Karpas-422 (cell line): ENCODE results near the gene IYD. TPM values are rescaled to one million over a fixed set of nuclear protein-coding genes. Genes with fewer than 3 reads are reported as not detected.
A peak's percentile ranks its signal among the peaks of the same experiment; 100 is the strongest.

Experiments
- DNase-seq: peaks from one replicate; pipeline ENCODE4 v3.0.0-alpha.2; 2015
- H2AFZ ChIP-seq: fragments of 200-600 bp; sonication (generic); 2 replicates; pipeline ENCODE4 v1.6.1; 2014; ENCODE audit warnings: antibody characterized with exemption, low read length, mixed read lengths
- H3K27ac ChIP-seq: fragments of 200-600 bp; sonication (generic); 2 replicates; pipeline ENCODE4 v1.5.1; 2014; ENCODE audit warnings: mild to moderate bottlenecking, low read length, moderate library complexity
- H3K27me3 ChIP-seq: fragments of 200-600 bp; sonication (generic); 2 replicates; pipeline ENCODE4 v1.6.1; 2014; ENCODE audit warnings: low read length, mixed read lengths
- H3K36me3 ChIP-seq: fragments of 200-600 bp; sonication (generic); 2 replicates; pipeline ENCODE4 v1.6.1; 2014; ENCODE audit warnings: low read length, mixed read lengths; ENCODE audit not compliant: insufficient read depth
- H3K4me1 ChIP-seq: fragments of 200-600 bp; sonication (generic); 2 replicates; pipeline ENCODE4 v1.6.1; 2014; ENCODE audit warnings: mild to moderate bottlenecking, low read length, mixed read lengths
- H3K4me2 ChIP-seq: fragments of 200-600 bp; sonication (generic); 2 replicates; pipeline ENCODE4 v1.6.1; 2014; ENCODE audit warnings: low read length, low read depth, mild to moderate bottlenecking; ENCODE audit not compliant: poor library complexity, severe bottlenecking
- H3K4me3 ChIP-seq: fragments of 200-600 bp; sonication (generic); 2 replicates; pipeline ENCODE4 v1.5.1; 2014; ENCODE audit warnings: mild to moderate bottlenecking, antibody characterized with exemption, low read length, mixed read lengths
- H3K79me2 ChIP-seq: fragments of 200-600 bp; sonication (generic); 2 replicates; pipeline ENCODE4 v1.6.1; 2014; ENCODE audit warnings: mild to moderate bottlenecking, low read length, mixed read lengths
- H3K9ac ChIP-seq: fragments of 200-600 bp; sonication (generic); 2 replicates; pipeline ENCODE4 v1.6.0; 2014; ENCODE audit warnings: low read length
- H3K9me2 ChIP-seq: fragments of 200-600 bp; sonication (generic), shearing (Covaris generic); replicated peaks from 2 replicates; pipeline ENCODE4 v1.6.0; 2014; ENCODE audit warnings: mild to moderate bottlenecking, low read length, moderate library complexity; ENCODE audit not compliant: insufficient read depth
- H3K9me3 ChIP-seq: fragments of 300-700, 200-600 bp; sonication (generic); 2 replicates; pipeline ENCODE4 v1.6.1; 2014; ENCODE audit warnings: low read length, mixed read lengths
- H4K20me1 ChIP-seq: fragments of 200-600 bp; sonication (generic); 2 replicates; pipeline ENCODE4 v1.6.1; 2014; ENCODE audit warnings: mild to moderate bottlenecking, antibody characterized with exemption, low read length, low read depth; ENCODE audit not compliant: insufficient read depth
- total RNA-seq: library from RNA; depleted of rRNA; stranded (reverse); fragments of >200 nt; shearing (Covaris generic); gene quantifications from 2 replicates; pipeline ENCODE4 v1.2.3, GENCODE V29; 2014; ENCODE audit warnings: low replicate concordance

Gene IYD
- total RNA-seq, 1 experiment from 2014 or later: not detected

- no peaks in the 10 kb centered on the region for H3K36me3 ChIP-seq
- H2AFZ ChIP-seq: no peak overlapping the region
- H3K27me3 ChIP-seq: no peaks in the 10 kb centered on the region
- no peaks in the 10 kb centered on the region for H3K4me1 ChIP-seq
- no peak for DNase-seq
- no peak overlapping the region for H3K4me3 ChIP-seq
- H3K27ac ChIP-seq: no peak overlapping the region
- H3K9me2 ChIP-seq: no peaks in the 10 kb centered on the region
- no peaks in the 10 kb centered on the region for H3K9me3 ChIP-seq
- H3K9ac ChIP-seq: no peak overlapping the region
- no peaks in the 10 kb centered on the region for H3K79me2 ChIP-seq
- no peaks in the 10 kb centered on the region for H4K20me1 ChIP-seq
- no peak overlapping the region for H3K4me2 ChIP-seq
These were observed 12.9 kb upstream of the IYD start for GRCh38 chr6:150355932-150356331.

- Histone ChIP-seq H3K36me3 (no peaks in the 10 kb centered on the region), H3K79me2 (no peaks in the 10 kb centered on the region), H3K9ac (no peak overlapping the region), H2AFZ (no peak overlapping the region), H3K9me3 (no peaks in the 10 kb centered on the region), H3K4me1 (peaks cover 12% of the 10 kb centered on the region), H3K27ac (no peak overlapping the region), H3K4me3 (no peak overlapping the region), H4K20me1 (no peaks in the 10 kb centered on the region), H3K9me2 (no peaks in the 10 kb centered on the region), H3K4me2 (peak overlapping the region; percentile 29), H3K27me3 (no peaks in the 10 kb centered on the region)
- DNase-seq: no peak
These were observed 6.9 kb upstream of the IYD start for GRCh38 chr6:150361876-150362275.

- no peaks in the 10 kb centered on the region for H3K9me2 ChIP-seq
- no peak for DNase-seq
- H3K27me3 ChIP-seq: no peaks in the 10 kb centered on the region
- no peaks in the 10 kb centered on the region for H3K9me3 ChIP-seq
- H3K36me3 ChIP-seq: no peaks in the 10 kb centered on the region
- no peak overlapping the region for H3K4me3 ChIP-seq
- H3K9ac ChIP-seq: no peak overlapping the region
- H3K4me2 ChIP-seq: no peak overlapping the region
- no peaks in the 10 kb centered on the region for H4K20me1 ChIP-seq
- no peak overlapping the region for H2AFZ ChIP-seq
- H3K79me2 ChIP-seq: no peaks in the 10 kb centered on the region
- peaks cover 12% of the 10 kb centered on the region for H3K4me1 ChIP-seq
- no peak overlapping the region for H3K27ac ChIP-seq
These were observed 5.1 kb upstream of the IYD start for GRCh38 chr6:150363733-150364132.

- H3K4me3 ChIP-seq: no peak overlapping the region
- DNase-seq: no peak
- no peaks in the 10 kb centered on the region for H3K27me3 ChIP-seq
- no peak overlapping the region for H3K9ac ChIP-seq
- H3K79me2 ChIP-seq: no peaks in the 10 kb centered on the region
- peaks cover 12% of the 10 kb centered on the region for H3K4me1 ChIP-seq
- H3K4me2 ChIP-seq: no peak overlapping the region
- no peaks in the 10 kb centered on the region for H3K36me3 ChIP-seq
- H3K9me3 ChIP-seq: no peaks in the 10 kb centered on the region
- no peaks in the 10 kb centered on the region for H4K20me1 ChIP-seq
- H3K27ac ChIP-seq: no peak overlapping the region
- no peaks in the 10 kb centered on the region for H3K9me2 ChIP-seq
- no peak overlapping the region for H2AFZ ChIP-seq
These were observed 2.6 kb upstream of the IYD start for GRCh38 chr6:150366118-150366778.

- Histone ChIP-seq H3K79me2 (no peaks in the 10 kb centered on the region), H3K9me2 (no peaks in the 10 kb centered on the region), H2AFZ (no peak overlapping the region), H3K27ac (no peak overlapping the region), H4K20me1 (no peaks in the 10 kb centered on the region), H3K36me3 (no peaks in the 10 kb centered on the region), H3K9ac (no peak overlapping the region), H3K9me3 (no peaks in the 10 kb centered on the region), H3K27me3 (no peaks in the 10 kb centered on the region), H3K4me2 (no peak overlapping the region), H3K4me3 (no peak overlapping the region), H3K4me1 (no peaks in the 10 kb centered on the region)
- DNase-seq: no peak
These were observed 596 bp downstream of the IYD start for GRCh38 chr6:150369408-150369807.

GRCh38 chr6:150370112-150370511 lies 1.3 kb downstream of the IYD start:
- Histone ChIP-seq H3K27ac (no peak overlapping the region), H3K27me3 (no peaks in the 10 kb centered on the region), H3K4me3 (no peak overlapping the region), H3K36me3 (no peaks in the 10 kb centered on the region), H3K9me3 (no peaks in the 10 kb centered on the region), H2AFZ (no peak overlapping the region), H3K4me1 (no peaks in the 10 kb centered on the region), H3K79me2 (no peaks in the 10 kb centered on the region), H3K4me2 (no peak overlapping the region), H3K9me2 (no peaks in the 10 kb centered on the region), H4K20me1 (no peaks in the 10 kb centered on the region), H3K9ac (no peak overlapping the region)
- DNase-seq: no peak

GRCh38 chr6:150371356-150371755 lies 2.5 kb downstream of the IYD start:
- Histone ChIP-seq H3K27ac (no peak overlapping the region), H3K27me3 (no peaks in the 10 kb centered on the region), H3K9me2 (no peaks in the 10 kb centered on the region)

GRCh38 chr6:150372051-150372450 lies 3.2 kb downstream of the IYD start:
- Histone ChIP-seq H3K27ac (no peak overlapping the region), H3K79me2 (no peaks in the 10 kb centered on the region), H3K9me3 (no peaks in the 10 kb centered on the region), H3K36me3 (no peaks in the 10 kb centered on the region), H4K20me1 (no peaks in the 10 kb centered on the region), H3K9me2 (no peaks in the 10 kb centered on the region), H3K9ac (no peak overlapping the region), H3K4me1 (no peaks in the 10 kb centered on the region), H3K4me2 (no peak overlapping the region), H3K4me3 (no peak overlapping the region), H3K27me3 (no peaks in the 10 kb centered on the region), H2AFZ (no peak overlapping the region)
- no peak for DNase-seq

More at GRCh38 chr6:150371356-150371755, 2.5 kb downstream of the IYD start:
- DNase-seq: no peak
- Histone ChIP-seq H3K9ac (no peak overlapping the region), H3K9me3 (no peaks in the 10 kb centered on the region), H3K36me3 (no peaks in the 10 kb centered on the region), H3K79me2 (no peaks in the 10 kb centered on the region), H3K4me2 (no peak overlapping the region), H3K4me3 (no peak overlapping the region), H3K4me1 (no peaks in the 10 kb centered on the region), H4K20me1 (no peaks in the 10 kb centered on the region), H2AFZ (no peak overlapping the region)
